GF-D8 (cell line): ENCODE data around the gene PDZD2.

Experiments used
- DNase-seq: peaks from one replicate; lab custom pipeline; 2025; lab: John Stamatoyannopoulos, UW

PDZD2 gene

DNA sequence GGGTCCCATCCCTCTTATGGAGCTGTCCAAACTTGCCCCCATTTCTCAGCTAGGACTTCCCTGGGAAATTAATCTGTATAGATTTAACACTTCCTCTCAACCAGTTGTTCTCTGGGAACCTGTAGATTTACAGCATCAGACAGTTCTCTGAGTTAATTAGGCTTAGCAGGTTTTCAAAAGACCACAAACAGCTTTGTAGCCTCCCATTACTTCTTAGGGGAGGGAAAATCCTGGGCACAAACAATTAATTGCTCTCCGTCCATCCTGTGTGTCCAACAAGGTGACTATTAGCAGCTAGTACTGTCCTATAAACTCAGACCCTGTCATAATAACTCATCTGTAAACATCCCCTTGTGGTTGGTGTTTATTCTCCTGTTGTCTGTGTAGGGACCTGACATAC lies 337.2 kb downstream of the PDZD2 start:
- DNase-seq, result no peak

DNA sequence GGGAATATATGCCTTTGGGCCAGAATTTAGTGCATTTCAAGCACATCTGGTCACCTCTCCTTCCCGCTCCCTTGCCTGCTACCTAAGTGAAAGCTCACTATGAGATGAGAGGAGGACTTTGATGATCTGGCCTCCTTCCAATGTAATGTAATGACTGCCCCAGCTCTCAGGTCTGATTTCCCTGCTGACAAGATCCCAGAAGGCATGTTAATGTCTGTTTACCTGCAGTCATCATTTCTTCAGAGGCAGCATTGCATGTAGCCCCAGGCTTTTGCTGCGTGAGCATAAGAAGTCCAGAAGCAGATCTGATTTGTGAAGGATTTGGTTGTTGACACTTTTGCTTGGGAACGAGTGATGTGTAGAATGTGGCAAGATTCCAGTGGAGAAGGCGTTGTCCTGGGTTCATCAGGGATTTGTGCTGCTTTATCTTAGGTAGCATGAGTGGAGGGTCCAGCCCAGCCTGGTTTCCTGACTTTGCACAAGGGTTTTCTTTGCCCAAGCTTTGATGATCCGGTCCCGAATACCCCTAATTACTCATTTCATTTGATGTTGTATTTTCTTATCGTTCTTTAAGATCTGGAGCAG lies 342.5 kb downstream of the PDZD2 start:
- DNase-seq, result no peak

DNA sequence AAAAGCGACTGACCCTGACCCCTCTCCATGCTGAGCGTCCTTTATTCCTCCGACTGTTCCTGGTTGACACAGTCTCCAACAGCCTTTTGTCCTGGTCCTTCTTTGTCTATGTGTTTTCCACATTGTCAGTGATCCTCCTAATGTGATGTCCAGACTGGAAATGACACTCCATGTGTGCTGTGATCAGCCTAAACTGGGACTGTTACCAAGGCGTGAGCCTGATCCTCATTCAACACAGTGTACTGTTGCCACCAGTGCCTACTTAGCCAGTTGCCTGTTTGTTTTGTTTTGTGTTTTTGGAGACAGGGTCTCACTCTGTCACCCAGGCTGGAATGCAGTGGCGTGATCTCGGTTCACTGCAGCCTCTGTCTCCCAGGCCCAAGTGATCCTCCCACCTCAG lies 343.1 kb downstream of the PDZD2 start:
- DNase-seq, result no peak

DNA sequence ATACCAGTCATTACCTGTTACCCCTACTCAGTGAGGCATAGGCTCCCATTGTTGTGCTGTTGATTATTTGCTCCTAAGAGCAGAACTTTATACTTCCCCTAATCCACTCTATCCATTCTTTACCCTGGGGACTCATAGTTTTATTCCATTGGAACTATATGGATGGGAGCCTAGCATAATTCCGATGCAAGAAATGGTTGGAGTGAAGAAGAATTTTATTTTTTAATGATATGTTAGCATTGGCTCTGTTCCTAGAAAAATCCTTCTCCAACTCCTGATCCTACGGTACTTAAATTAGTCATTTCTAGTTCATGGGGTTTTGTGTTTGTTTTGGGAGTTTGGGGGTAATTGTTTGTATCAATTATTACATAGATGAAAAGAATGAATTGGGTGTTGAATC lies 343.7 kb downstream of the PDZD2 start:
- no peak for DNase-seq

DNA sequence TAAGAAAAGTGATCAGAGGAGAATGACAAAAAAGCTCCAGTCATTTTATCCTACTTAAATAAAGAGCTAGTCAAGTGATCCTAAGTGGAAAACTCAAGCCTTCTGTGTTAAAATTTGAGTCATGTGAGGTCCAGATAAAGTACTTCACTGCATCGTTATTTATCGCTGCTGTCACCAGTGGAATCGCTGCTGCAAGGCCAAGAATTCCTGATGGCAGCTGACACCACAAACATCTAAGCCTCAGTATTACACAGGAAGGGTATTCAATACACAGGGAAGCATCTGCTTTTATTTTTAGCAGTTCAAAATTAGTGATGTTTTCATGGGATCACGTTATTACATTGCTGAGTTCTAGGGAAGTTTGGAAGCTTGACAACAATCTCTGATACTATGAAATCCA lies 344.9 kb downstream of the PDZD2 start:
- no peak for DNase-seq

DNA sequence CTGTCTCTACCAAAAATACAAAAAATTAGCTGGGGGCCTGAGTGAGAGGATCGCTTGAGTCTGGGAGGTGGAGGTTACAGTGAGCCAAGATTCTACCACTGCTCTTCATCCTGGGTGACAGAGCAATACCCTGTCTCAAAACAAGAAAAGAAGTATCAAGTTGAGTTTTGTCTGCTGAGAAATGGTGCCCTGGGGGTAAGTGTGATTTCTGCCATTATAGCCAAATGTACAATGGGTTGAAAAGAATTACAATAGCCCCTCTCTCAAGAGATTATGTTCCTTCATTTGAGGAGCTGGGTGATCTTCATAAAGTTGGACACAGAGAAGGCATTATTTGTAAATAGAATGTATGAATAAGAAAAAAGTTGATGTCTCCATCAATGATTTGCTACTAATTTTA lies 345.8 kb downstream of the PDZD2 start:
- no peak for DNase-seq

DNA sequence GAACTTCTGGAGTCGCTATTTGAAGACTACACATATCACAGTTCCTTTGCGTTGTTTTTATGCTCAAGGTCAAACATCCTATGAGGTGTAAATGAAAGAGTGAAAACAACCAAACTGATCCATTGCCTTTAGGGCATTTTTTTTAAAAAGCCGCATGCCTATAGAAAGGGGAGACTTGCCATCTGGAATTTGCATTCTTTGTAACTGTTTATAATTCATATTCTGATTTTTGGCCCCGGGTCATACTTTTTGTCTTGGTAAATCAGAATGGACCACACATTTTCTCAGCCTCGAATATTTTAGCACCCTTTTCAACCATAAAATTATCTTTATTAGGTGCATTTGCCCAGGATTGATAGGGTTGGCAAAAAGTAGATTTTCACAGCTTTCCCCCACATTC lies 347.2 kb downstream of the PDZD2 start:
- no peak for DNase-seq

DNA sequence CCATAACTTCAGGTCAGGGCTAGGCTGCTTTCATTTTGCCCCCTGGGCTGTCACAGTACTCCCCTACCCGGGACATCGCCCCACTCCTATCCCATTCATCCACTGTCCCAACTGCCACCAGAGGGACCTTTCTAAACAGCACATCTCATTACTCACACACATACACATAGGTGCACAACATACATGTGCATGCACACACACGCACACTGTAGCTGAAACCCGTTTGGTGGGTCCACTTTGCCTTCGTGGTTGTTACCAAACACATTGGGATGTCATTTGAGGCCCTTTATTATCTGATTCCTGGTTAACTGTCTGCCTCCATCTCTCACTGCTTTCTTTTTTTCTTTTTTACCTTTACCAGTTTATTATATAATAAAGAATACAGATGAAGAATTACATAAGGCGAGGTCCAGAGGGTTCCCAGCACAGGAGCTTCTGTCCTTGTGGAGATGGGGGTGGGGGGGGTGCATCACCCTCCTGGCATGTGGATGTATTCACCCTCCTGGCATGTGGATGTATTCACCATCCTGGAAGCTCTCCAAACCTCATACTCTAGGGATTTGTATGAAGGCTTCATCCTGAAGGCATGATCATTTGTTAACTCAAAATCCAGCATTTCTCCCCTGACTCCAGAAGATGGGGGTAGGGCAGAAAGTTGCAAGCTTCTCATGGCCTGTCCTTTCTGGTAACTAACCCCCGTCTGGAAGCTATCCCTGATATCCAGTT lies 349.2 kb downstream of the PDZD2 start:
- DNase-seq, result no peak

DNA sequence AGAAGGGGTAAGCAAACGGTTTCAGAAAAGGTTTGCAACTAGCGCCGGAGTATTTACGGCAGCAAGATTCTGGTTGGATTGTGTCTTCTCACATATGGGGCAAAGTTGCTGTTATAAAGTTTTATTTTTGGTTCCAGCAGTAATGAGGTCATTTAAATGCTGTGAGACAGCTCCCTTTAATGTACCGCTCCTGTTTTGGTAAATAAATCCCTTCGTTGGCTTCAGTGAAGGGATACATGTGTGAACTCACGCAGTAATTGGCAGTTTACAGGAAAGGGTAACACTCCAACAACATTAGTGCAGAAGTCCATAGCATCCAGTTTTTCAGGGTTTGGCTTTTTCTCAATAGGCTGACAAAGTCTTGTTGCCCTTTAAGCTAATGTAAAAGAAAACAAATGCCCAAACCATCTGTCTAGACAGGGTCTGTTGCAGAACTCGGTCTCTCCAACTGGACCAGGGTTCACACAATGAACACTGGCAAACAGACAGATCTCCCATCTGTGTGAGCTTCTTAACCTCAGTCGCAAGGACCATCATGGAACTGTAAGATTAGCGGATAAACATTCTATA lies 351.2 kb downstream of the PDZD2 start:
- DNase-seq, result no peak

DNA sequence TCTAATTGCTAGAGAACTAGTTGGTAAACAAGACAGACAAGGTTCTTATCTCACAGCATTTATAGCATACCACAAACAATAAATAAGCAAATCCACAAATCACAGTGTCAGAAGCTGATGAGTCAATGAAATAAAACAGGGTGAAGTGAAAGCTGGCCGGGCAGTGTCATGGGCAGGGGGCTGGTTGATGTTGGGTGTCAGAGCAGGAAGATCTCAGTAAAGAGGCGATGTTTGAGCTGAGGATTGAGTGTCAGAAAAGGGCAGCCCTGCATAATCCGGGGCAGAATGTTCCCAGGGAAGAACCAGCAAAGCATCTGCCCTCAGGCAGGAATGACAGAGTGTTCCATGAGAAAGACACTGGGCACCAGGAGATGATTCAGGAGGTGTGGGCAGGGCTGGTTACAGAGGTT lies 351.8 kb downstream of the PDZD2 start:
- DNase-seq, result no peak

DNA sequence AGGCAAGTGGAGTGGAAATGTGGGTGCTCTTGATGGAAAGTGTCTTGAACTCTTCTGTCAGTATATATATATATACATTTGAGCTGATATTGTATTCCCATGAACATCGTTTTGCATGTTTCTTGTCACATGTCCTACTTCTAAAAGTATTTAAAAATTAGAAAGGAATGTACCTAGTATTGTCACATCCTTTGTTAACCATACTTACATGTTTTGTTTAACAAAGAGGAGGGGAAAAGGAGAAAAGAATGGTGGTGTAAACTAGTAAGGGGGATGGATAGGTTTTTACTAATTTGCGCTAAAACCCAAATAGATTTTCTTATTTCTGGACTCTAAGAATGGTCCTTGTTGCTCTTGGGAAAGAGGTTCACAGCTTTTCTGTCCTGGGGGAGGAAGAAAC lies 353.4 kb downstream of the PDZD2 start:
- DNase-seq, result no peak

DNA sequence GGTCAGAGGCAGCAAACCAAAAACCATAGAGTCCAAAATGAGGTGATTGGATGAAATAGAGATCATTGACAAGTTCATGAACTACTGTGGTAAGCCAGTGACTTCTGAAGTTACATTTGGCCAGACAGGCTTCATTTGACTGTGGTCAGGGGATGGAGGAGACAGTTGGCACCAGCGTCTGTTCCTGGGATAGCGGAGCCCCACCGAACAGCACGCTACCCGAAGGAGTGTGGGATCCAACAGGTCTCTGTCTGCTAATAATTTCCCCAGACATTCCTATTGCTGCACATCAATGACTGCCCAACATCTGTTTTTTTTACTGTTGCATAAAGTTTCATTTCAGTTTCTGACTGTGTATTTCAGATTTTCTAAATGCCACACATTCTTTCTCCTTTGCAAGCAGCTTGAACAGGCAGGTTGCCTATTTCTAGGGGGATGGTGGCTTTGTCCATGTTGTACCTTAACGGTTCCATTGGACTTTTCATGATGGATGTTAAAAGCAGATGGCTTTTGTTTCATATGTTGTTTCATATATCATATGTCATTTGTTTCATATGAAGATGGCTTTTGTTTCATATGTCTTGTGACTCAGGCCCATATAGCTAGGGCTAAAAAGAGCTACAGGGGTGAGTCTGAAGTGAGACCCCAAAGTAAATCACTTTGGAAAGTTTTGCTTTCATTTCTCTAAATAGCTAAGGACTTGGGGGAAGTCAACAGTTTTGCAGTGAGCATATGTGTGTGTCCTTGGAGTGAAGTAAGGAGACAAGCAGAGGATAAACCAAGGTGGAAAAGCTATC lies 354.4 kb downstream of the PDZD2 start:
- DNase-seq, result no peak

DNA sequence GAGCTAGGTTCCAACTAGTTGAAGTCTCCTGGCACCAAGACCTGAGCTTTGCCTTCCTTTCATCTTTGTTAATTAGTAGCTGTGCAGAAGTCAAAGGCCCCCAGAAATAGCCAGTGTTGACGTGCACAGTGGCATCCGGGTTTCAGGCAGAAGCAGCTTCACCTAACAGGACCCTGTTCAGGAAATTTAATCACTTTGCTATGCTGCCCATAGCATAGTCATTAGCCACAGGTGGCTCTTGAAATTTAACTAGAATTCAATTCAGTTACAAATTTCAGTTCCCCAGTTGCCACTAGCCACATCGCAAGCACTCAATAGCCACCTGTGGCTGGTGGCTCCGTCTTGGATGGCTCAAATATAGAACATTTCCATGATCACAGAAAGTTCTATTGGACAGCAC lies 356.1 kb downstream of the PDZD2 start:
- no peak for DNase-seq

DNA sequence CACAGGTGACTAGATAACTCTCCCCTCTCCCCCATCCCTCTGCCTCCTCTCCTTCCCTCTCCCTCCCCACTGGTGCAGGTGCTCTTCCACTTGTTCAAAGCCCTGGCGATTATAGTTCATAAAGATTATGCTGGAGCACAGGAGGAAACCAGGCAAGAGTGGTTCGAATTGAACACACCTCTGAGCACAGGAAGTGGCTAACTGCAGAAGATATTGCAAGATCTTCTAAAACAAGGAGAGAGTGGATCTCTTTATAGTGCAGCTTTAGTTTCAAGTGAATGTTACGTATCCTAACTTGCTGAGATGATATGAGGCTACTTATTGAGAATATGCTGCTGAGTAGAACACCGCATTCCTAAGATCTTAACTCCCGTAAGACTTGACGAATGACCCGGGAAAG lies 356.8 kb downstream of the PDZD2 start:
- no peak for DNase-seq

DNA sequence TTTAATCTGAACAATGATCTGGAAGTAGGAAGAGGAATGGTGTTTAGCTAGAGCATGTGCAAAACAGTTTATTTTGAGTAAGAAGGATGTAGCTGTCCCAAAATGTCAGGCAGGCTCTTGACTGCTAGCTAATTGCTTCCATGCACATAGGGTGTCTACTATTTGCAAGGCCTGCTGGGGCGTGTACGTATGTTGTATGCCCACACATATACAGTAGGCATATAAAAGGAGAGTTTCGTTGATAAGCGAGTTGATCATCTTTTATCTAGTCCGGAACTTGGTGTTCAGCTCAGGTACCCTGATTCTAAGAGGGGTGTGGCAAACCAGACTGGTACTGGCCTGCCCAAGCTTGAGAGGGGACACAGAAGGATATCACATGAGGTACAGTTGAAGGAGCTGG lies 358.0 kb downstream of the PDZD2 start:
- no peak for DNase-seq

DNA sequence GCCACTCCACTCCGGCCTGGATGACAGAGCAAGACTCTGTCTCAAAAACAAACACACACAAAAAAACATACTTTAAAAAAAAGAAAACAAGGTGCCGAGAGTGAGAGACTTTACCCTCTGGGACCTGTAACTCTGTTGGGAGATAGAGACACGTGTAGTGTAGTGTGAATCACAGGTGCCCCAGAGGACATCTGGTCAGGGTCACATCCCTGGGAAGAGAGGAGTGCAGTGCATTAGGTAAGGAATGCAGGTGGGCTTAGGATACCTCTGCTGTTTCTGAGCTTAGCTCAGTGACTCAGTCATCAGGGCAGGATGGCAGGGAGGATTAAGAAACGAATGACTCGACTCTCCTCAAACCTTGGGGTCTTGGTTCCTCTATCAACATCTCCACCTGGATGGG lies 360.5 kb downstream of the PDZD2 start:
- no peak for DNase-seq

DNA sequence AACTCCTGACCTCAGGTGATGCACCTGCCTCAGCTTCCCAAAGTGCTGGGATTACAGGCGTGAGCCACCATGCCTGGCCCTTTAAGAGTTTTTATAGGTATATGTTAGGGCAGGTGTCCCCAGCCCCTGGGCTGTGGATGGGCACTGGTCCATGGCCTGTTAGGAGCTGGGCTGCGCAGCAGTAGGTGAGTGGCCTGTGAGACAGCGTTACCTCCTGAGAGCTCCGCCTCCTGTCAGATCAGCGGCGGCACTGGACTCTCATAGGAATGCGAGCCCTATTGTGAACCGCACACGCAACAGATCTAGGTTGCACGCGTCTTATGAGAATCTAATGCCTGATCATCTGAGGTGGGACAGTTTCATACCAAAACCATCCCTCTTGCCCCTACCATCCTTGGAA lies 361.8 kb downstream of the PDZD2 start:
- no peak for DNase-seq

DNA sequence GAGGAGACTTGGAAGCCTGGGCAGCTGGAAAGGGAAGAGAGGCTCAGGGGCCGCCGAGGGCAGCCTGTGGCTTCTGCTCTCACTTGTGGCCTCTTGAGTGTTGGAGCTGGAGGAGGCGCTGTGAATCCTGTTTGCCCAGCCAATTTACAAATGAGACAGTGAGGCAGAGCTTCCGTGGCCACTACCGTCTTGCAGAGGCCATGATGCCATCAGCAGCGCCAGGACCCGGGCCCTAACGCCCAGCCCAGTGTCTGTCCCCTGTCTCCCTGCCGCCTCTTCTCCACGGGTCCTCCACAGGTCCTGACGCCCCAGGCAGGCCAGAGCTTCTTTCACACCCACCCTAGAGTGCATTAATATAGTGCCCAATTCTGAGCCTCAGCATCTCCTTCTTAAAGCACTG lies 362.4 kb downstream of the PDZD2 start:
- DNase-seq, result no peak

DNA sequence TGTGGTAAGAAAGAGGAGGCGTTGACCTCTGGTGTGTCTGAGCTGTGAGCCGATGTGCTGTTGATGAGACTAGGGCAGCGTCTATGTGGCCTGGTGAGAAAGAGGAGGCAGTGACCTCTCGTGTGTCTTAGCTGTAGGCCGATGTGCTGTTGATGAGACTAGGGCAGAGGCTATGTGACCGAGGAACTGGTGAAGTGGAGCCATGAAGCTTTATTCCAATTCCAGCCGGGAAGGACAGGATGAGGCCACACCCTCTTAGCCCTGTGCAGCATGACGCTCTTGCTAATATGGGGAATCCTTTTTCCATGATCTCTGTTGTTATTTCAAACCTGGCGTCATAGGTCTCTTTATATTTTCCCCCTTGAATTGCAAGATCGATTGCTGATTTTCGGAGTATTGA lies 362.8 kb downstream of the PDZD2 start:
- DNase-seq, result no peak

DNA sequence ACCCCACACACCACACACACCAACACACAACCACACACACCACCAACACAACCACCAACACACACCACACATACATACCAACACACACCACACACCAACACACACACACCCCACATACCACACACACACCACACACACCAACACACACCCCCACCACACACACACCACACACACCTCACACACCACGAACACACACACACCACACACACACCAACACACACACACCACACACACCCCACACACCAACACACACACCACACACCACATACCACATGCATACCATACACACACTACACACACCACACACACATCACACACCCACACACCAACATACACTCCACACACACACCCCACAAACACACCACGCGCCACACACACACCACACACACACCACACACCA lies 363.8 kb downstream of the PDZD2 start:
- no peak for DNase-seq

DNA sequence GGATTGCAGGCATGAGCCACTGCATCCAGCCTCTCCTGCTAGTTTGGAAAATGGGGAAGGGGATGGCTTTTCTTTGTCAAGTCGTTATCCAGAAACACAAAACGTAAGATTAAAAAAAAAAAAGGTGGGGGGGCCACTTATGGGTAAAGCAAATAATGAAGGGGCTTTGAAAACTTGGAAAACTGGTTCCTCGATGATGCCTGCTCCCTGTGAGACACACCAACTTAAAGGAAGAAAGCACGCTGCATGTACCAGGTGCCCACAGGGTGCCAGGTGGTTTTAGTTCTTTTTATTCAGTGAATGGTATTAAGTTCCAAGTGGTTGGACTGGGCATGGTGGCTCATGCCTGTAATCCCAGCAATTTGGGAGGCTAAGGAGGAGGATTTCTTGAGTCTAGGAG lies 365.1 kb downstream of the PDZD2 start:
- no peak for DNase-seq

DNA sequence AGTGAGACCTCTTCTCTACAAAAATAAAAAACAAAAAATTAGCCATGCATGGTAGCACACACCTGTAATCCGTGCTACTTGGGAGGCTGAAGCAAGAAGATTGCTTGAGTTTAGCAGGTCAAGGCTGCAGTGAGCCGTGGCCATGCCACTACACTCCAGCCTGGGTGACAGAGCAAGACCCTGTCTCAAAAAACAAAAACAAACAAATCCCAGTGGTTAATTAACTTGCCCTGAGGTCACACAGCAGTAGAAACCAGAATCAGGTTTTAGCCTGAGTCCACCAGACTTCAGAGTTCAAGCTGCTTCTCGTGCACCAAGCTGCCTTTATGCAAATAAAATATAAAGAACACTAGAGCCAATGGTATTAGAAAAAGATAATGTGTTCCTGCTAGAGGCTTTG lies 365.5 kb downstream of the PDZD2 start:
- no peak for DNase-seq

DNA sequence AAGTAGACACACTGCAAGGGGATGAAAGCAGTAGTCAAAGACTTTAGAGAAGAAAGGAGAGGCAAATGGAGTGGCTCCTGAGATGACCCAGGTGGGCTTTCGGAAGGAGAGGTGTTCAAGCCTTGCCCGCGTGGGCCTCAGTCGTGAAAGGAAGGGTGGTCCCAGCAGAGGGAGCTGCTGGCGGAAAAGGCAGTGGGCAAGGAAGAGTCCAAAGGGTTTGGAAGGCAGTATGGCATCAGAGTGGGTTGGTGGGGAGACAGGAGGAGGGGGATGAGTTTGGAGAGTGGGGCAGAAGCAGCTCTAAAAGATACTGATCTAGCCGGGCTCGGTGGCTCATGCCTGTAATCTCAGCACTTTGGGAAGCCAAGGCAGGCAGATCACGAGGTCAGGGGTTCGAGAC lies 369.8 kb downstream of the PDZD2 start:
- DNase-seq, result no peak
